HepG2 (cell line): ENCODE measurements around the gene GDF11. TPM values are rescaled to one million over a fixed set of nuclear protein-coding genes. Genes with fewer than 3 reads are reported as not detected.

Experiments used
- ATAC-seq: fragments of 200-7000 bp; cut with Tn5 transposase; 3 replicates; pipeline ENCODE4 v1.9.1; 2020; ENCODE audit warnings: mild to moderate bottlenecking, moderate library complexity
- BruUV-seq: library from RNA; stranded (reverse); fragments of 400-500 nt; replicated peaks from 2 replicates; lab custom pipeline; 2021; lab: Mats Ljungman, UMichigan
- CTCF ChIA-PET: fragments of 300-600 bp; formaldehyde crosslinking; extraction: SDS; loops from one replicate; lab custom pipeline; 2021; ENCODE audit warnings: low total read pairs, inconsistent platforms, low intra/inter-chr PET ratio; lab: Yijun Ruan, JAX
- POLR2A ChIA-PET: fragments of 350-600 bp; sonication (Branson Sonifier 250); formaldehyde crosslinking; loops from one replicate; lab custom pipeline; 2020; ENCODE audit warnings: antibody characterized with exemption, inconsistent platforms; lab: Yijun Ruan, JAX
- DNase-seq: peaks from one replicate; pipeline ENCODE4 v3.0.0-alpha.2; 2015; ENCODE audit warnings: low spot score
- FAIRE-seq: peaks from 3 replicates; lab custom pipeline; 2011; peaks lifted over from hg19 to GRCh38; lab: Jason Lieb, UNC
- H2AFZ ChIP-seq: one replicate; pipeline ENCODE4 v1.6.1; 2011; ENCODE audit warnings: low read length, inconsistent platforms
- H3K27ac ChIP-seq: fragments of 300-600 bp; 3 replicates; pipeline ENCODE4 v1.8.0; 2011; ENCODE audit warnings: mixed run types, mild to moderate bottlenecking, mixed read lengths, low read length, inconsistent platforms; ENCODE audit not compliant: insufficient read depth; ENCODE audit errors: extremely low read length
- H3K27me3 ChIP-seq, 2 experiments: fragments of 200-600 bp in 1 of 2; 2 replicates in 1 of 2; 3 replicates in 1 of 2; pipeline versions ENCODE4 v1.6.0 to v1.8.0; 2011; ENCODE audit warnings: low read length in 2 of 2, mild to moderate bottlenecking in 2 of 2, moderate library complexity in 2 of 2, inconsistent platforms in 1 of 2; ENCODE audit not compliant: insufficient read depth in 2 of 2, control insufficient read depth in 1 of 2
- H3K36me3 ChIP-seq, 2 experiments: fragments of 200-600 bp in 1 of 2; replicated peaks in 1 of 2; 2 replicates in 1 of 2; 3 replicates in 1 of 2; pipeline versions ENCODE4 v1.5.1 to v1.8.0; 2011; ENCODE audit warnings: low read length in 2 of 2, inconsistent platforms in 1 of 2; ENCODE audit not compliant: insufficient read depth in 2 of 2, control insufficient read depth in 1 of 2
- H3K4me1 ChIP-seq: 2 replicates; pipeline ENCODE4 v1.5.1; 2012; ENCODE audit warnings: low read length, inconsistent platforms; ENCODE audit not compliant: insufficient read depth
- H3K4me2 ChIP-seq: 2 replicates; pipeline ENCODE4 v1.6.0; 2011; ENCODE audit warnings: low read depth, low read length, inconsistent platforms
- H3K4me3 ChIP-seq, 3 experiments: fragments of 200-600 bp in 1 of 3; sonication (generic), shearing (Covaris generic) in 1 of 3; replicated peaks in 1 of 3; 2 replicates each; pipeline ENCODE4 v1.5.1; 2011 to 2016; ENCODE audit warnings: low read length in 3 of 3, inconsistent platforms in 2 of 3, low read depth in 2 of 3, mild to moderate bottlenecking in 2 of 3, control low read depth in 1 of 3, mixed read lengths in 1 of 3; ENCODE audit not compliant: insufficient read depth in 1 of 3
- H3K79me2 ChIP-seq: one replicate; pipeline ENCODE4 v1.6.1; 2011; ENCODE audit warnings: low read length, inconsistent platforms; ENCODE audit not compliant: insufficient read depth
- H3K9ac ChIP-seq: 2 replicates; pipeline ENCODE4 v1.6.0; 2011; ENCODE audit warnings: mild to moderate bottlenecking, low read depth, low read length, inconsistent platforms; ENCODE audit not compliant: insufficient read depth
- H3K9me3 ChIP-seq: 2 replicates; pipeline ENCODE4 v1.5.1; 2012; ENCODE audit warnings: mild to moderate bottlenecking, low read length
- H4K20me1 ChIP-seq: 2 replicates; pipeline ENCODE4 v1.6.0; 2011; ENCODE audit warnings: inconsistent platforms, mild to moderate bottlenecking, low read length, moderate library complexity; ENCODE audit not compliant: insufficient read depth
- HOXA5 ChIP-seq: sonication (generic); formaldehyde crosslinking; IDR thresholded peaks from 2 replicates; pipeline ENCODE4 v1.4.0; 2020; ENCODE audit warnings: missing genetic modification reagents
- KLF6 ChIP-seq: IDR thresholded peaks from 2 replicates; pipeline ENCODE4 v1.8.0; 2016; ENCODE audit warnings: missing biosample characterization, missing genetic modification reagents
- NFIC ChIP-seq: IDR thresholded peaks from 2 replicates; pipeline ENCODE4 v1.6.1; 2012; ENCODE audit warnings: mild to moderate bottlenecking, low read length, inconsistent platforms
- NFRKB ChIP-seq: fragments of 450-650 bp; IDR thresholded peaks from 2 replicates; pipeline ENCODE4 v1.6.1; 2017
- NR2F6 ChIP-seq, 2 experiments: IDR thresholded peaks; 2 replicates each; pipeline ENCODE4 v1.6.1; 2016; ENCODE audit warnings: antibody characterized with exemption in 1 of 2, mild to moderate bottlenecking in 1 of 2
- SIX4 ChIP-seq: sonication (generic); formaldehyde crosslinking; IDR thresholded peaks from 2 replicates; pipeline ENCODE4 v1.4.0; 2020; ENCODE audit warnings: missing genetic modification reagents
- SRSF9 ChIP-seq: fragments of 200-400 bp; formaldehyde crosslinking; IDR thresholded peaks from 2 replicates; pipeline ENCODE4 v1.6.1; 2018; ENCODE audit warnings: borderline replicate concordance, mild to moderate bottlenecking, low read depth, low read length; ENCODE audit not compliant: insufficient read depth, poor library complexity, severe bottlenecking
- ZFY ChIP-seq: sonication (generic); formaldehyde crosslinking; IDR thresholded peaks from 2 replicates; pipeline ENCODE4 v1.4.0; 2020; ENCODE audit warnings: missing genetic modification reagents
- ZNF343 ChIP-seq: sonication (generic); formaldehyde crosslinking; IDR thresholded peaks from 2 replicates; pipeline ENCODE4 v1.4.0; 2020; ENCODE audit warnings: mild to moderate bottlenecking, missing genetic modification reagents
- ZNF441 ChIP-seq: sonication (generic); formaldehyde crosslinking; IDR thresholded peaks from 2 replicates; pipeline ENCODE4 v1.7.0; 2021; ENCODE audit warnings: missing genetic modification reagents, borderline replicate concordance
- WGBS: methylation state at CpG from one replicate; pipeline ENCODE4 v1.1.6; 2017; ENCODE audit warnings: low lambda C conversion rate; 5-methylcytosine and 5-hydroxymethylcytosine counted together
- in situ Hi-C: cut with HindIII; loops from 2 replicates; pipeline ENCODE4 v1.10.0; 2017; ENCODE audit warnings: low pct_unique_long_range_greater_than_20kb; ENCODE audit not compliant: extremely low pct_ligation_motif_present
- intact Hi-C: fragments of 100-400 bp; cut with micrococcal nuclease; formaldehyde crosslinking; loops from one replicate; pipeline ENCODE4 v1.10.0; 2022; ENCODE audit not compliant: unreplicated experiment
- polyA plus RNA-seq, 8 experiments: library from polyadenylated mRNA; depleted of rRNA in 3 of 8; stranded (reverse) in 7 of 8; unstranded in 1 of 8; fragments of >200 nt; fragmentation: Illumina TruSeq in 4 of 8; extraction: Trizol in 4 of 8; gene quantifications; 2 replicates each; pipeline versions ENCODE4 v1.2.1 to v1.2.3, GENCODE V29; 2011 to 2016; ENCODE audit warnings: low read depth in 4 of 8, missing spikeins in 1 of 8, mixed read lengths in 1 of 8; ENCODE audit not compliant: insufficient read depth in 1 of 8
- total RNA-seq, 5 experiments: library from RNA; depleted of rRNA; stranded (reverse); fragments of >200 nt; fragmentation: Illumina TruSeq; extraction: Trizol; gene quantifications; 2 replicates each; pipeline ENCODE4 v1.2.3, GENCODE V29; 2016; ENCODE audit warnings: low read depth in 1 of 5
- TF ChIP-seq, protein P1 (sequence below): IDR thresholded peaks from 2 replicates; pipeline ENCODE4 v1.6.1; 2016; ENCODE audit warnings: low read depth, borderline replicate concordance
- TF ChIP-seq, protein P2 (sequence below): sonication (generic); formaldehyde crosslinking; IDR thresholded peaks from 2 replicates; pipeline ENCODE4 v1.4.0; 2020; ENCODE audit warnings: missing genetic modification reagents
- TF ChIP-seq, protein P3 (sequence below): sonication (generic); formaldehyde crosslinking; IDR thresholded peaks from 2 replicates; pipeline ENCODE4 v1.5.0; 2020; ENCODE audit warnings: missing genetic modification reagents, mild to moderate bottlenecking, borderline replicate concordance

Gene GDF11
- total and polyA plus RNA-seq, 2 of the 13 experiments (the other 11 are each of a cell fraction or from before 2014, with no cell fraction given), result 0.63 to 1.5 TPM

DNA sequence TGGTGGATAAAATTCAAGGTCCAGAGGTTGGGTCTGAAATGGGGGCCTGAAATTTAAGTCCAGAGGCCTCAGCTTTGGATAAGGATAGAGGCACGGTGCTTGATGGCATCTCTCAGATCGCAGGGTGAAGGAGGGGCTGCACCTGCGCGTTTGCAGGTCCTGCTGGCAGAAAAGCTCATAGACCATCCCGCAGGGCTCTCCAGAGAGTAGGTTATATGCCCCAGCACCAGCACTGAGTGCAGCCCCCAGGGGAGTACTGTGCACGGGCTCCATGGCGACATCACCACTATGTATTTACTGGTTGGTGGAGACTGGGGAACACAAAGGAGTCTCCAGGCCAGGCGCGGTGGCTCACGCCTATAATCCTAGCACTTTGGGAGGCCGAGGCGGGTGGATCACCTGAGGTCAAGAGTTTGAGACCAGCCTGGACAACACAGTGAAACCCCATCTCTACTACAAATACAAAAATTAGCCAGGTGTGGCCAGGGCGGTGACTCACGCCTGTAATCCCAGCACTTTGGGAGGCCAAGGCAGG lies 9.8 kb upstream of the GDF11 start:
- POLR2A ChIA-PET, result no interaction called here
- no peaks in the 10 kb centered on the region for H3K9me3 ChIP-seq
- no peak overlapping the region for H3K27ac ChIP-seq
- H3K4me1 ChIP-seq, result peaks cover 31% of the 10 kb centered on the region
- 65% methylated on average over 8 of the region's 14 CpGs for WGBS
- no peak for TF ChIP-seq ZNF441
- TF ChIP-seq SRSF9, result no peak
- no peak for TF ChIP-seq NFIC
- TF ChIP-seq, protein P1, sequence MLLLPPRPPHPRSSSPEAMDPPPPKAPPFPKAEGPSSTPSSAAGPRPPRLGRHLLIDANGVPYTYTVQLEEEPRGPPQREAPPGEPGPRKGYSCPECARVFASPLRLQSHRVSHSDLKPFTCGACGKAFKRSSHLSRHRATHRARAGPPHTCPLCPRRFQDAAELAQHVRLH, result no peak
- TF ChIP-seq NR2F6 (IDR thresholded peaks at IDR 0.05), result no peak
- TF ChIP-seq NR2F6 (CRISPR knock-in tag; IDR thresholded peaks at IDR 0.05), result no peak
- no peak for TF ChIP-seq KLF6 (CRISPR knock-in tag)
- no peak for TF ChIP-seq SIX4
- no peak for TF ChIP-seq ZNF343 (CRISPR knock-in tag)
- TF ChIP-seq, protein P2, sequence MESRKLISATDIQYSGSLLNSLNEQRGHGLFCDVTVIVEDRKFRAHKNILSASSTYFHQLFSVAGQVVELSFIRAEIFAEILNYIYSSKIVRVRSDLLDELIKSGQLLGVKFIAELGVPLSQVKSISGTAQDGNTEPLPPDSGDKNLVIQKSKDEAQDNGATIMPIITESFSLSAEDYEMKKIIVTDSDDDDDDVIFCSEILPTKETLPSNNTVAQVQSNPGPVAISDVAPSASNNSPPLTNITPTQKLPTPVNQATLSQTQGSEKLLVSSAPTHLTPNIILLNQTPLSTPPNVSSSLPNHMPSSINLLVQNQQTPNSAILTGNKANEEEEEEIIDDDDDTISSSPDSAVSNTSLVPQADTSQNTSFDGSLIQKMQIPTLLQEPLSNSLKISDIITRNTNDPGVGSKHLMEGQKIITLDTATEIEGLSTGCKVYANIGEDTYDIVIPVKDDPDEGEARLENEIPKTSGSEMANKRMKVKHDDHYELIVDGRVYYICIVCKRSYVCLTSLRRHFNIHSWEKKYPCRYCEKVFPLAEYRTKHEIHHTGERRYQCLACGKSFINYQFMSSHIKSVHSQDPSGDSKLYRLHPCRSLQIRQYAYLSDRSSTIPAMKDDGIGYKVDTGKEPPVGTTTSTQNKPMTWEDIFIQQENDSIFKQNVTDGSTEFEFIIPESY, result no peak
- TF ChIP-seq, protein P3, sequence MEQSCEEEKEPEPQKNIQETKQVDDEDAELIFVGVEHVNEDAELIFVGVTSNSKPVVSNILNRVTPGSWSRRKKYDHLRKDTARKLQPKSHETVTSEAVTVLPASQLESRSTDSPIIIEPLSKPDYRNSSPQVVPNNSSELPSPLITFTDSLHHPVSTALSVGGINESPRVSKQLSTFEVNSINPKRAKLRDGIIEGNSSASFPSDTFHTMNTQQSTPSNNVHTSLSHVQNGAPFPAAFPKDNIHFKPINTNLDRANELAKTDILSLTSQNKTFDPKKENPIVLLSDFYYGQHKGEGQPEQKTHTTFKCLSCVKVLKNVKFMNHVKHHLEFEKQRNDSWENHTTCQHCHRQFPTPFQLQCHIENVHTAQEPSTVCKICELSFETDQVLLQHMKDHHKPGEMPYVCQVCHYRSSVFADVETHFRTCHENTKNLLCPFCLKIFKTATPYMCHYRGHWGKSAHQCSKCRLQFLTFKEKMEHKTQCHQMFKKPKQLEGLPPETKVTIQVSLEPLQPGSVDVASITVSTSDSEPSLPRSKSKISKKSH (CRISPR knock-in tag), result no peak
- no peak for TF ChIP-seq NFRKB
- TF ChIP-seq ZFY (CRISPR knock-in tag), result no peak
- TF ChIP-seq HOXA5, result no peak
- CTCF ChIA-PET, result no interaction called here
- H3K4me3 ChIP-seq, result no peak overlapping the region
- H4K20me1 ChIP-seq, result no peaks in the 10 kb centered on the region
- peaks cover 1% of the 10 kb centered on the region for H3K79me2 ChIP-seq
- no peak overlapping the region for H2AFZ ChIP-seq
- no peak overlapping the region for H3K9ac ChIP-seq
- no peak for DNase-seq
- in situ Hi-C loops, result no loop called here
- H3K27me3 ChIP-seq, result no peaks in the 10 kb centered on the region; a peak in 1 of 5 replicates
- ATAC-seq, result no peak
- intact Hi-C loops, result no loop called here
- H3K36me3 ChIP-seq, result no peaks in the 10 kb centered on the region
- H3K4me2 ChIP-seq, result no peak overlapping the region
- no peak for FAIRE-seq
- BruUV-seq, result no TSS peak
